Esophagus squamous epithelium (tissue), 5 donors: Measurements from ENCODE around the gene CDH12. TPM values are rescaled to one million over a fixed set of nuclear protein-coding genes. Genes with fewer than 3 reads are reported as not detected.

ENCODE experiments used
- DNase-seq: peaks from one replicate; lab custom pipeline; 2025; lab: John Stamatoyannopoulos, UW
- H3K27ac ChIP-seq, 4 donors: fragments of 200-600 bp; sonication (generic); one replicate each; pipeline ENCODE4 v1.5.1; 2016 to 2019; ENCODE audit warnings: mild to moderate bottlenecking in 1 of 4
- H3K27me3 ChIP-seq, 4 donors: fragments of 200-600 bp; sonication (generic); 1 replicate in 3 of 4; 2 replicates in 1 of 4; pipeline versions ENCODE4 v1.5.1 to v1.6.0; 2017 to 2021; ENCODE audit warnings: antibody characterized with exemption in 1 of 4
- H3K36me3 ChIP-seq, 3 donors: fragments of 200-600 bp; sonication (generic); one replicate each; pipeline ENCODE4 v1.5.1; 2016 to 2019
- H3K4me1 ChIP-seq, 3 donors: fragments of 200-600 bp; sonication (generic); one replicate each; pipeline ENCODE4 v1.5.1; 2017 to 2019
- H3K4me3 ChIP-seq, 4 donors: fragments of 200-600 bp; sonication (generic); 1 replicate in 3 of 4; 2 replicates in 1 of 4; pipeline ENCODE4 v1.5.1; 2016 to 2019; ENCODE audit warnings: mild to moderate bottlenecking in 2 of 4, moderate library complexity in 1 of 4
- H3K9me3 ChIP-seq, 3 donors: fragments of 200-600 bp; sonication (generic); one replicate each; pipeline ENCODE4 v1.5.1; 2016 to 2019
- CTCF ChIP-seq, 6 experiments: fragments of 450-650 bp in 4 of 6; fragments of 200-600 bp in 2 of 6; sonication (generic) in 2 of 6; IDR thresholded peaks; one replicate each; pipeline ENCODE4 v1.5.1; 2016 to 2019; ENCODE audit warnings: antibody characterized with exemption in 6 of 6, mild to moderate bottlenecking in 4 of 6, moderate library complexity in 4 of 6
- POLR2A ChIP-seq, 4 donors: fragments of 450-650 bp; IDR thresholded peaks; one replicate each; pipeline ENCODE4 v1.6.1; 2017; ENCODE audit warnings: antibody characterized with exemption in 4 of 4, mild to moderate bottlenecking in 4 of 4, moderate library complexity in 3 of 4
- WGBS, 2 donors: methylation state at CpG; one replicate each; pipeline ENCODE4 v1.1.5; 2018; 5-methylcytosine and 5-hydroxymethylcytosine counted together
- intact Hi-C: fragments of 100-400 bp; cut with DNase I; formaldehyde crosslinking; loops from one replicate; pipeline ENCODE4 v1.15.0; 2022
- total RNA-seq, 4 donors: library from RNA; depleted of rRNA; stranded (reverse); fragments of >200 nt; gene quantifications; one replicate each; pipeline ENCODE4 v1.1.0, GENCODE V29; 2016
- donor health status: DM: yes; HTN: yes; CAD: no.

Gene CDH12
- total RNA-seq, 4 donors from 2014 or later, result not detected

GRCh38 chr5:21774281-21774680, 1078.9 kb downstream of the CDH12 start:
- Histone ChIP-seq H3K27me3 (no peaks in the 10 kb centered on the region), H3K27ac (no peak overlapping the region), H3K9me3 (no peaks in the 10 kb centered on the region), H3K4me3 (no peak overlapping the region), H3K36me3 (no peaks in the 10 kb centered on the region), H3K4me1 (peaks cover 0 to 12% (median 6%) of the 10 kb centered on the region in 3 donors)
- intact Hi-C loops, result no loop called here
- TF ChIP-seq POLR2A (IDR thresholded peaks at IDR 0.05) (no peak), CTCF (IDR thresholded peaks at IDR 0.05) (no peak)
- DNase-seq, result no peak
- WGBS, 2 donors, result 41 to 52% methylated on average over 2 of the region's 2 CpGs

GRCh38 chr5:21773456-21773855, 1079.7 kb downstream of the CDH12 start:
- H3K9me3 ChIP-seq, result no peaks in the 10 kb centered on the region
- H3K27ac ChIP-seq, result no peak overlapping the region
- intact Hi-C loops, result no loop called here
- H3K4me1 ChIP-seq, result peaks cover 0 to 12% (median 6%) of the 10 kb centered on the region in 3 donors
- no peak overlapping the region for H3K4me3 ChIP-seq
- H3K27me3 ChIP-seq, result no peaks in the 10 kb centered on the region
- WGBS, 2 donors, result 32 to 55% methylated on average over 3 of the region's 3 CpGs
- TF ChIP-seq CTCF (IDR thresholded peaks at IDR 0.05), result no peak
- no peak for TF ChIP-seq POLR2A (IDR thresholded peaks at IDR 0.05)
- H3K36me3 ChIP-seq, result no peaks in the 10 kb centered on the region
- DNase-seq, result no peak

GRCh38 chr5:21765406-21765805, 1087.7 kb downstream of the CDH12 start:
- WGBS, 2 donors, result 11 to 17% methylated on average over 1 of the region's 1 CpG
- intact Hi-C loops, result no loop called here
- Histone ChIP-seq H3K4me1 (no peaks in the 10 kb centered on the region), H3K36me3 (no peaks in the 10 kb centered on the region), H3K9me3 (no peaks in the 10 kb centered on the region), H3K4me3 (no peak overlapping the region), H3K27me3 (no peaks in the 10 kb centered on the region), H3K27ac (no peak overlapping the region)
- DNase-seq, result no peak
- no peak for TF ChIP-seq POLR2A (IDR thresholded peaks at IDR 0.05)
- TF ChIP-seq CTCF (IDR thresholded peaks at IDR 0.05), result no peak

GRCh38 chr5:21739096-21739495, 1114.0 kb downstream of the CDH12 start:
- Histone ChIP-seq H3K27ac (no peak overlapping the region), H3K4me3 (no peak overlapping the region), H3K27me3 (no peaks in the 10 kb centered on the region), H3K4me1 (no peaks in the 10 kb centered on the region), H3K9me3 (no peaks in the 10 kb centered on the region), H3K36me3 (no peaks in the 10 kb centered on the region)
- TF ChIP-seq CTCF (IDR thresholded peaks at IDR 0.05), result no peak
- TF ChIP-seq POLR2A (IDR thresholded peaks at IDR 0.05), result no peak
- intact Hi-C loops, result no loop called here
- DNase-seq, result no peak

- Histone ChIP-seq H3K4me1 (no peaks in the 10 kb centered on the region), H3K27me3 (no peaks in the 10 kb centered on the region), H3K36me3 (no peaks in the 10 kb centered on the region), H3K4me3 (no peak overlapping the region), H3K9me3 (no peaks in the 10 kb centered on the region), H3K27ac (no peak overlapping the region)
- intact Hi-C loops, result no loop called here
- DNase-seq, result no peak
- 81 to 86% methylated on average over 2 of the region's 2 CpGs for WGBS, 2 donors
- TF ChIP-seq CTCF (IDR thresholded peaks at IDR 0.05) (no peak), POLR2A (IDR thresholded peaks at IDR 0.05) (no peak)
These were observed 1129.6 kb downstream of the CDH12 start for GRCh38 chr5:21723500-21723899.
